Muscle layer of colon (tissue), 2 donors: ENCODE measurements around the gene FABP7.
"Not testable (repeated sequence)": the region's sequence is repeated elsewhere in the genome, so short reads cannot be mapped to it uniquely, and the experiment has no call there.

Experiments used
- H3K27ac ChIP-seq: one replicate; pipeline ENCODE4 v1.7.0; 2013; ENCODE audit warnings: low read depth, mild to moderate bottlenecking, low read length, moderate library complexity
- H3K27me3 ChIP-seq, 2 donors: one replicate each; pipeline ENCODE4 v1.7.0; 2013; ENCODE audit warnings: low read length in 2 of 2, mild to moderate bottlenecking in 2 of 2; ENCODE audit not compliant: insufficient read depth in 2 of 2, control insufficient read depth in 1 of 2
- H3K36me3 ChIP-seq: one replicate; pipeline ENCODE4 v1.7.0; 2013; ENCODE audit warnings: mild to moderate bottlenecking, low read length; ENCODE audit not compliant: insufficient read depth
- H3K4me1 ChIP-seq: one replicate; pipeline ENCODE4 v1.7.0; 2013; ENCODE audit warnings: mild to moderate bottlenecking, low read length; ENCODE audit not compliant: insufficient read depth
- H3K4me3 ChIP-seq, 2 donors: one replicate each; pipeline ENCODE4 v1.7.0; 2013; ENCODE audit warnings: low read length in 2 of 2, low read depth in 1 of 2, mild to moderate bottlenecking in 1 of 2, moderate library complexity in 1 of 2
- H3K9ac ChIP-seq: one replicate; pipeline ENCODE4 v1.7.0; 2013; ENCODE audit warnings: low read length
- H3K9me3 ChIP-seq: one replicate; pipeline ENCODE4 v1.7.0; 2013; ENCODE audit warnings: mild to moderate bottlenecking, low read length
- donor health status: abdominal sarcoma.
- donor health status: Adenocarcinoma of cecum.

The FABP7 gene

GRCh38 chr6:122746688-122747087, 32.8 kb upstream of the FABP7 start:
- Histone ChIP-seq H3K4me3 (no peak overlapping the region), H3K9ac (no peak overlapping the region), H3K27me3 (no peaks in the 10 kb centered on the region), H3K4me1 (no peaks in the 10 kb centered on the region), H3K9me3 (no peaks in the 10 kb centered on the region), H3K36me3 (no peaks in the 10 kb centered on the region), H3K27ac (no peak overlapping the region)

GRCh38 chr6:122747573-122747972, 31.9 kb upstream of the FABP7 start:
- Histone ChIP-seq H3K4me3 (no peak overlapping the region), H3K9ac (no peak overlapping the region), H3K27ac (no peak overlapping the region), H3K4me1 (no peaks in the 10 kb centered on the region), H3K9me3 (no peaks in the 10 kb centered on the region), H3K27me3 (no peaks in the 10 kb centered on the region), H3K36me3 (no peaks in the 10 kb centered on the region)

- not testable (repeated sequence) for H3K9me3 ChIP-seq, H3K9ac ChIP-seq, H3K27me3 ChIP-seq, H3K27ac ChIP-seq, H3K36me3 ChIP-seq, H3K4me1 ChIP-seq, H3K4me3 ChIP-seq
Measured at GRCh38 chr6:122748945-122749344, 30.6 kb upstream of the FABP7 start.

- no peaks in the 10 kb centered on the region for H3K4me1 ChIP-seq
- H3K9me3 ChIP-seq, result no peaks in the 10 kb centered on the region
- no peaks in the 10 kb centered on the region for H3K36me3 ChIP-seq
- H3K9ac ChIP-seq, result no peak overlapping the region
- H3K27me3 ChIP-seq, result no peaks in the 10 kb centered on the region
- H3K4me3 ChIP-seq, result no peak overlapping the region
- no peak overlapping the region for H3K27ac ChIP-seq
Measured at GRCh38 chr6:122749451-122750050, 30.0 kb upstream of the FABP7 start.

GRCh38 chr6:122751326-122751725, 28.2 kb upstream of the FABP7 start:
- Histone ChIP-seq H3K9ac (no peak overlapping the region), H3K36me3 (no peaks in the 10 kb centered on the region), H3K9me3 (no peaks in the 10 kb centered on the region), H3K4me3 (no peak overlapping the region), H3K27me3 (no peaks in the 10 kb centered on the region), H3K27ac (no peak overlapping the region), H3K4me1 (no peaks in the 10 kb centered on the region)

GRCh38 chr6:122752459-122752858, 27.1 kb upstream of the FABP7 start:
- Histone ChIP-seq H3K4me1 (no peaks in the 10 kb centered on the region), H3K27ac (no peak overlapping the region), H3K27me3 (no peaks in the 10 kb centered on the region), H3K36me3 (no peaks in the 10 kb centered on the region), H3K4me3 (no peak overlapping the region), H3K9me3 (no peaks in the 10 kb centered on the region), H3K9ac (no peak overlapping the region)

- Histone ChIP-seq H3K9me3 (no peaks in the 10 kb centered on the region), H3K27ac (no peak overlapping the region), H3K36me3 (no peaks in the 10 kb centered on the region), H3K27me3 (no peaks in the 10 kb centered on the region), H3K9ac (no peak overlapping the region), H3K4me1 (no peaks in the 10 kb centered on the region), H3K4me3 (no peak overlapping the region)
Measured at GRCh38 chr6:122753000-122753687, 26.4 kb upstream of the FABP7 start.

GRCh38 chr6:122753688-122754056, 25.8 kb upstream of the FABP7 start:
- H3K4me1 ChIP-seq, result no peaks in the 10 kb centered on the region
- no peaks in the 10 kb centered on the region for H3K36me3 ChIP-seq
- H3K9ac ChIP-seq, result no peak overlapping the region
- no peak overlapping the region for H3K27ac ChIP-seq
- no peaks in the 10 kb centered on the region for H3K9me3 ChIP-seq
- H3K4me3 ChIP-seq, result no peak overlapping the region
- no peaks in the 10 kb centered on the region for H3K27me3 ChIP-seq

- Histone ChIP-seq H3K9ac (no peak overlapping the region), H3K4me1 (no peaks in the 10 kb centered on the region), H3K27me3 (no peaks in the 10 kb centered on the region), H3K4me3 (no peak overlapping the region), H3K36me3 (no peaks in the 10 kb centered on the region), H3K27ac (no peak overlapping the region), H3K9me3 (no peaks in the 10 kb centered on the region)
Measured at GRCh38 chr6:122754191-122754731, 25.3 kb upstream of the FABP7 start.

- Histone ChIP-seq H3K4me1 (no peaks in the 10 kb centered on the region), H3K27me3 (no peaks in the 10 kb centered on the region), H3K27ac (no peak overlapping the region), H3K9ac (no peak overlapping the region), H3K4me3 (no peak overlapping the region), H3K9me3 (no peaks in the 10 kb centered on the region), H3K36me3 (no peaks in the 10 kb centered on the region)
Measured at GRCh38 chr6:122755901-122756300, 23.6 kb upstream of the FABP7 start.

GRCh38 chr6:122758927-122759334, 20.6 kb upstream of the FABP7 start:
- H3K27me3 ChIP-seq, result no peaks in the 10 kb centered on the region
- H3K9ac ChIP-seq, result no peak overlapping the region
- H3K9me3 ChIP-seq, result no peaks in the 10 kb centered on the region
- no peaks in the 10 kb centered on the region for H3K4me1 ChIP-seq
- H3K4me3 ChIP-seq, result no peak overlapping the region
- H3K27ac ChIP-seq, result no peak overlapping the region
- H3K36me3 ChIP-seq, result no peaks in the 10 kb centered on the region

- Histone ChIP-seq H3K36me3 (no peaks in the 10 kb centered on the region), H3K27me3 (no peaks in the 10 kb centered on the region), H3K9ac (no peak overlapping the region), H3K4me3 (no peak overlapping the region), H3K9me3 (no peaks in the 10 kb centered on the region), H3K27ac (no peak overlapping the region), H3K4me1 (no peaks in the 10 kb centered on the region)
Measured at GRCh38 chr6:122760330-122760729, 19.2 kb upstream of the FABP7 start.
